HG02678 (cell line): ENCODE results near the gene ROPN1L.

Source experiments
- ATAC-seq: cut with Tn5 transposase; IDR thresholded peaks from one replicate; pipeline ENCODE4 v1.9.1; 2021; ENCODE audit warnings: mild to moderate bottlenecking, moderate library complexity; ENCODE audit not compliant: unreplicated experiment

The ROPN1L gene

DNA sequence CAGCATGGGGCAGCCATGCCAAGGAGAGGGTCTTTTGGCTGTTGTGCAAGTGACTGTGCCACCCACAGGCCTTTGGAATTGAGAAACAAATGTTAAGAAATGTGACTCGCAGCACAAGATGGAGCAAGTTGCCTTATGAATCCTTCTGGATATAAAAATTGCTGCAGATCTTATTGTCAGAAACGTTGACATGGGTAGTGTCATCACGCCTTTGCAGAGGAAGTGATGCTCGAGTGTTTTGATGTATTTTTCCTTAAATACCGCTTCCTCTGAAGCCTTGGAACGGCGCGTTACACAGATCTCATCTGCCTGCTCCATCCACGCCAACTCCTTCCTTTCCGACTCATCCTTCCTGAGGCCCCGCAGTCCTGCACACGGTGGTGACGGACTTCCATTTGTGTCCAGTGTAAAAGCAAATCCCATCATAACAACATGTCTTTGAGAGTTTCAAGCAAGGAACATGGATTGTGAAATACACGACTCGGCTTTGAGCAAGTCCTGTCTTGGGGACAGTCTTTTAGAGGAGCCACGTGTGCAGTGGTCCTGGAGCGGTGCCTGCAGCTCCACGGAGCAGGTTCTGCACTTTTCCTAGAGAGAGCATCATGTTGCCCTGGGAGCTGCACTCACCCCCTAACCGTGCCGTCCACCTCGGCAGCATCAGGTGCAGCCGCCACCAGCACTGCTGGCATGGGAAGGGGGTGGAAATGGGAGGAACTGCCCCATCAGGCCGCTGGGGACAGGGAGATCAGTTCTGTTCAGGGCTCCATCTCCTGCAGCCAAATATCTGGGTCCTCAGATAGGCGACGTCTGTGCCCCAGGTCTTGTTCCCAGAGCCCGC lies 15.1 kb downstream of the ROPN1L start:
- no peak for ATAC-seq

DNA sequence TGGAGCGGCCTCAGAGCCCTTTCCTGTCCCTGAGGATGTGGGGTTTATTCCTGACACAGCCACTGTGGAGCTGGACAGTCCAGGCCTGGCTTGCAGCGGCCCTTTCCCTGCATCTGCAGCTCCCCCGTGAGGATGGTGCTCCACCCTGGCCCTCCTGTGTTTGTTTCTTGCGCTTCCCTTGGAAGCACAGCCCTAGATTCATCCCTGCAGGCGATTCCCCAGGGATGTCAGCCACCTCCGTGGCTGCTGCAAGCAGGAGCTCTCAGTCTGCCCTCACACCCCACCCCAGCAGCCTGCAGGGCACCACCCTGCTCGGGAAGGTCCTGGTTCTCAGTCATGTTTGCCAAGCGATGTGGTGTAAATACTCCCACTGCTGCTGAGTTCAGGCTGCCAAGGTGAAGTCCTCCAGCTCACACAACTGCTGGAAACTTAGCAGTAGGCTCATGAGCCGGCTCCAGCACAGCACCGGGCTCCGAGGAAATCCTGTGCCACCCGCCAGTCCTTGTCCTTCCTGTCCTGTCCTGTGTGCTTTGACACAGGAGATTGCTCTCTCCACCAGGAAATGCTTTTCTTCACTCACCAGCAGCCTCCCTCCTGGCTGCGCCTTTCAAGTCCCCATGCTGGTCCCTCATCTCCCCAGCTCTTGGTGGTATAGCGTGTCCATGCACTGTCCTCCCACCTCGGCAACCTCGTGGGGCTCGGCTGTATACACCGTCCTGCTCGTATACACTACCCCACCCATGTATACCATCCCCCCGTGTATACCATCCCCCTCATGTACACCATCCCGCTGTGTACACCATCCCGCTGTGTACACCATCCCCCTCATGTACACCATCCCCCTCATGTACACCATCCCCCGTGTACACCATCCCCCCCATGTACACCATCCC lies 16.2 kb downstream of the ROPN1L start:
- ATAC-seq = no peak

GRCh38 chr5:10459080-10460055 lies 17.7 kb downstream of the ROPN1L start:
- no peak for ATAC-seq

- ATAC-seq = no peak
Measured at GRCh38 chr5:10460252-10460906, 18.7 kb downstream of the ROPN1L start.

DNA sequence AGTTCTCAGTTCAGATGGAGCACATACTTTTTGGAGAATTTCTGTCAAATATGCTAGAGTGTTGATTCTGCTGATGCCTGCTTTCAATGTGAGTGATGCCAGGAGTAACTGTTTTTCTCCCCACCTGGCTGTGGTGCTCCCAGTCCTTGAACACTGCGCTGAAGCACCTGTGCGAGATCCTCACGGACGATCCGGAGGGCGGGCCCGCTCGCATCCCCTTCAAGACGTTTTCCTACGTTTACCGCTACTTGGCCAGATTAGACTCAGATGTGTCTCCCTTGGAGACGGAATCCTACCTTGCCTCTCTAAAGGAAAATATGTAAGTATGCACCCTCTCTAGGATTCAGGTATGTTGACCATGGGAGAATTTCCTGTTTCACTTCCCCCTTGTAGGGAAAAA lies 19.4 kb downstream of the ROPN1L start:
- no peak for ATAC-seq

- ATAC-seq = no peak
Measured at GRCh38 chr5:10461904-10462555, 20.4 kb downstream of the ROPN1L start.

GRCh38 chr5:10463566-10463965 lies 21.9 kb downstream of the ROPN1L start:
- ATAC-seq = no peak

DNA sequence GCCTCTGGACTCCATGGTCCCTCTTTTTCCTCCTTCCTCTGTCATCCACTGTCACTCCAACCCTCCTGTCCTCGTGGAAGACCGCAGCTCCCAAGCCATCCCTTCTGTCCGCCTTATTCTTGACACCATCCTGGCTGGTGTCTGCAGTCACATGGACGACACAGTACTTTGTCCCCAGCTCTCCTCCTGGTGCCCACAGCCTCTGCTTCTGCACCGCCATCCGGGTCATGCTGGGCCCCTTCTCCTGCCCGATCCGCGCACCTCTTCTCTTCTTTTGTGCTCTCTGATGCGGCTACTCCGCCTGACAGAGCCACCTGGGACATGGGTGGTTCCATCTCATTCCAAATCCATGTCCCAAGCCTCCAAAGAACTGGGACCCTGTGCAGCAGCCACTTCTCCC lies 22.5 kb downstream of the ROPN1L start:
- no peak for ATAC-seq

GRCh38 chr5:10465726-10466125 lies 24.0 kb downstream of the ROPN1L start:
- ATAC-seq = no peak

GRCh38 chr5:10466446-10467073 lies 24.9 kb downstream of the ROPN1L start:
- no peak for ATAC-seq

GRCh38 chr5:10467281-10468198 lies 25.9 kb downstream of the ROPN1L start:
- ATAC-seq = no peak

DNA sequence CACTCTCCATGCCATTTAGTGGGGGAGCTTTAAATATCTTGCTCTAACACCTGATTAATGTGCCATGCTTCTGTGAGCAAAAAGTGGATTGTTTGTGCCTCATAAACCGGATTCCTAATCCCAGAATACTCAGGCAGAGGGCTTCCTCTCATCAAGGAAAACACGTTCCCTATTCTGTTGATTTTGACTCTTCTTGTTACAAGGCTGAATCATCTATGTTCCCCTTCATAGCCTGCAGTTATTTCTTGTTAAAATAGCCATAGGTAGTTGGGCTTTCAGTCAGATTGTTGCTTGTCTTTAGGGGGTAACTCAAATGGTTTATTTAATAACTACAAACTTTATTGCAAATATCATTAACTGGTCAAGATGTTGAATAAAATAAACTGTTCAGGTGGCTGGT lies 26.6 kb downstream of the ROPN1L start:
- ATAC-seq = no peak

DNA sequence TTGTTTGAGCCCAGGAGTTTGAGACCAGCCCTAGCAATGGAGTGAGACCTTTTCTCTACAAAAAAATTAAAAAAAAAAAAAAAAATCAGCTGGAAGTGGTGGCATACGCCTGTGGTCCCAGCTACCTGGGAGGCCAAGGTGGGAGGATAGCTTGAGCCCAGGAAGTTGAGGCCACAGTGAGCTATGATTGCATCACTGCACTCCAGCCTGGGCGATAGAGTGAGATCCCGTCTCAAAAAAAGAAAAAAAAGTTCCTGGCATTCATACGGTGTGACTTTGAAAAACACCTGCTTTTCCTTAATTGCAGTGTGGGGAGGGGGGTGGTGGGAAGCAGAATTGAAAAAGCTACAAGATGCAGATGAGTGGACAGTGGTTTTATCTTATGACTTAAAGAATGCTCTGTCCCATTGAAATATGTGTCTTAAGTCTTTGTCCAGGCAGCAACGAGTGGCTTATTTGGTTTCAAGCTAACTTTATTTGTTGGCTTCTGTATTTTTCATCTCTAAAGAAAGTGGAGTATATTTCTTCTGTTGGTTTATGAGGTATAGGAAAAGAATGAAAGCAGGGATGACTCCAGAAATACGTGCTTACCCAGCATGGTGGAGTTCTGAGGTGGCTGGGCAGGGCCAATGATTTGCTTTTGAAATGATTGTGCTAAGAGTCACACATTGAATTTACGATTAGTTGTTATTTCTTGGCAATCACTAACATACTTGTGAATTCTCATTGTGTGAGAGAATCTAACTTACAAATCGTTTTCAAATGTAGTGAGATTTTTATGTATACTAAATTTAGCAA lies 27.8 kb downstream of the ROPN1L start:
- ATAC-seq = no peak

GRCh38 chr5:10470669-10471068 lies 29.0 kb downstream of the ROPN1L start:
- no peak for ATAC-seq

DNA sequence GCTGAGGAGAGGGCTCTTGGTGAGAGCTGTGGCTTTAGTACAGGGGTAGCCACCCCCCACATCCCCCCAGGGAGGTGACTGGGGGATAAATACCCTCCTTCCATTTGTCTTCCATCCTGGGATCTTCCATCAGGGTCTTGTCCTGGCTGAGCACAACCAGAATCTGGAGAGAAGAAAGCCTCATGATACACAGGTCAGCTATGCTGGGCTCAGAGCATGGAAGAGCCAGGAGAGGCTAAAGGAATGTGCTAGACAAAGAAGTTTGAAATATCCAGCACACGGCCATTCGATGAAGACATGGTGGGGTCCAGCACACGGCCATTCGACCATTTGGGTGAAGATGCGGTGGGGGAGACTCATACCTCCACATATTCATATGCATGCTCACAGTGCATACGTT lies 30.0 kb downstream of the ROPN1L start:
- ATAC-seq = no peak

- no peak for ATAC-seq
Measured at GRCh38 chr5:10474521-10475075, 32.9 kb downstream of the ROPN1L start.
